PC-3 (cell line): ENCODE data around the gene RAG2.

Experiments
- CTCF ChIP-seq: fragments of 300-600 bp; sonication (generic); conservative IDR thresholded peaks from 2 replicates; pipeline ENCODE4 v1.5.1; 2017; ENCODE audit warnings: antibody characterized with exemption, low read depth, mild to moderate bottlenecking, low read length
- EZH2 ChIP-seq: fragments of 300-600 bp; sonication (generic); IDR thresholded peaks from one replicate; pipeline ENCODE4 v1.6.1; 2017; ENCODE audit warnings: antibody characterized with exemption, mild to moderate bottlenecking, low read length; ENCODE audit not compliant: unreplicated experiment
- EZH2phosphoT487 ChIP-seq: fragments of 300-600 bp; sonication (generic); IDR thresholded peaks from 2 replicates; pipeline ENCODE4 v1.6.1; 2018; ENCODE audit warnings: mild to moderate bottlenecking, antibody characterized with exemption, low read length, borderline replicate concordance

DNA sequence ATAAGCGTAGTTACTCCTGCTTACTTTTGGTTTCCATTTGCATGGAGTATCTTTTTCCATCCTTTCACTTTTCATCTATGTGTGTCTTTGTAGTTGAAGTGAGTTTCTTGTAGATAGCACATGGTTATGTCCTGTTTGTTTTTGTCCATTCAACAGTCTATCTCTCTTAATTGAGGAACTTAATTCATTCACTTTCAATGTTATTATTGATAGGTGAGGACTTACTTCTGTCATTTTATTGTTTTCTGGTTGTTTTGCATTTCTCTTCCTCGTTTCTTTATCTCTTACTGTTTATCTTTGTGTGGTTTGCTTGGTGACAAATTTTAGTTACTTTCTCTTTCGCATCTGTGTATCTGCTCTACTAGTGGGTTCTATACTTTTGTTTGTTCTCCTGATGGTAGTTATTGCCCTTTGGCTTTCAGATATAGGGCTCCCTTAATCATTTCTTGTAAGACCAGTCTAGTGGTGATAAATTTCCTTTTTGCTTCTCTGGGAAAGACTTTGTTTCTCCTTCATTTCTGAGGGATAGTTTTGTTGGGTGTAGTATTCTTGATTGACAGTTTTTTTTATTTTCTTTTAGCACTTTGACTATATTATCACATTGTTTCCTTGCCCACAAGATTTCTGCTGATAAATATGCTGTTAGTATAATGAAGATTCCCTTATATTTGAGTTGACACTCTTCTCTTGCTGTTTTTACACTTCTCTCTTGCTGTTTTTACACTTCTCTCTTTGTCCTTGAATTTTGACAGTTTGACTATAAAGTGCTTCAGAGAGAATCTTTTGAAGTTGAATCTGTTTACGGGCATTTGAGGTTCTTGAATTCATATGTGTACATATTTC lies 39.2 kb downstream of the RAG2 start:
- TF ChIP-seq CTCF (no peak), EZH2 (no peak), EZH2phosphoT487 (no peak)
